Hepatocyte (in vitro differentiated cells): ENCODE measurements around the gene PTPRT. TPM values are rescaled to one million over a fixed set of nuclear protein-coding genes. Genes with fewer than 3 reads are reported as not detected.

Source experiments
- DNase-seq: peaks from one replicate; pipeline ENCODE4 v3.0.0-alpha.2; 2016; ENCODE audit warnings: low spot score
- H2AFZ ChIP-seq: fragments of 200-600 bp; sonication (generic); 2 replicates; pipeline ENCODE4 v1.6.0; 2016; ENCODE audit warnings: antibody characterized with exemption, mild to moderate bottlenecking
- H3K27ac ChIP-seq: fragments of 200-600 bp; sonication (generic); 2 replicates; pipeline ENCODE4 v1.5.1; 2016; ENCODE audit warnings: mild to moderate bottlenecking
- H3K27me3 ChIP-seq: fragments of 200-600 bp; sonication (generic); 2 replicates; pipeline ENCODE4 v1.6.1; 2016
- H3K36me3 ChIP-seq: fragments of 200-600 bp; sonication (generic); replicated peaks from 2 replicates; pipeline ENCODE4 v1.5.1; 2016; ENCODE audit warnings: low read depth; ENCODE audit not compliant: insufficient read depth
- H3K4me1 ChIP-seq: fragments of 200-600 bp; sonication (generic); 2 replicates; pipeline ENCODE4 v1.5.1; 2016; ENCODE audit warnings: mild to moderate bottlenecking, moderate library complexity; ENCODE audit not compliant: insufficient read depth
- H3K4me2 ChIP-seq: fragments of 200-600 bp; sonication (generic); 2 replicates; pipeline ENCODE4 v1.6.0; 2016
- H3K4me3 ChIP-seq: fragments of 200-600 bp; sonication (generic); 2 replicates; pipeline ENCODE4 v1.5.1; 2016; ENCODE audit warnings: mild to moderate bottlenecking
- H3K79me2 ChIP-seq: fragments of 200-600 bp; sonication (generic); 2 replicates; pipeline ENCODE4 v1.6.0; 2017; ENCODE audit warnings: mild to moderate bottlenecking
- H3K9me2 ChIP-seq: fragments of 200-600 bp; sonication (generic); replicated peaks from 2 replicates; pipeline ENCODE4 v1.6.0; 2017; ENCODE audit warnings: mild to moderate bottlenecking; ENCODE audit not compliant: insufficient read depth
- H3K9me3 ChIP-seq: fragments of 200-600 bp; sonication (generic); 2 replicates; pipeline ENCODE4 v1.5.1; 2016; ENCODE audit warnings: low read depth, mild to moderate bottlenecking
- H4K20me1 ChIP-seq: fragments of 200-600 bp; sonication (generic); 2 replicates; pipeline ENCODE4 v1.6.0; 2016; ENCODE audit warnings: mild to moderate bottlenecking; ENCODE audit not compliant: insufficient read depth, poor library complexity, severe bottlenecking
- CTCF ChIP-seq: fragments of 200-600 bp; sonication (generic); IDR thresholded peaks from 2 replicates; pipeline ENCODE4 v1.5.1; 2016; ENCODE audit warnings: antibody characterized with exemption, mild to moderate bottlenecking; ENCODE audit not compliant: poor library complexity
- EZH2 ChIP-seq: fragments of 200-600 bp; sonication (generic); IDR thresholded peaks from 2 replicates; pipeline ENCODE4 v1.6.1; 2016; ENCODE audit warnings: antibody characterized with exemption, mild to moderate bottlenecking, borderline replicate concordance
- EZH2phosphoT487 ChIP-seq: fragments of 200-600 bp; sonication (generic); IDR thresholded peaks from one replicate; pipeline ENCODE4 v1.6.1; 2018; ENCODE audit warnings: antibody characterized with exemption, mild to moderate bottlenecking, low read depth, moderate library complexity; ENCODE audit not compliant: unreplicated experiment, severe bottlenecking
- WGBS: methylation state at CpG from one replicate; pipeline ENCODE4 v1.1.6; 2016; ENCODE audit warnings: low lambda C conversion rate; ENCODE audit errors: missing lambda C conversion rate; 5-methylcytosine and 5-hydroxymethylcytosine counted together
- polyA plus RNA-seq: library from polyadenylated mRNA; unstranded; fragments of >200 nt; fragmentation: Nextera tagmentation; extraction: Ambion mirVana; gene quantifications from 2 replicates; pipeline ENCODE4 v1.2.1, GENCODE V29; 2016
- total RNA-seq: library from RNA; depleted of rRNA; stranded (reverse); fragments of >200 nt; gene quantifications from 2 replicates; pipeline ENCODE4 v1.2.3, GENCODE V29; 2014

Gene PTPRT
- total and polyA plus RNA-seq, 2 experiments from 2014 or later = 0.47 to 0.83 TPM

GRCh38 chr20:42752620-42753019, 437.1 kb downstream of the PTPRT start:
- H3K9me2 ChIP-seq = no peaks in the 10 kb centered on the region

GRCh38 chr20:42749556-42749955, 440.1 kb downstream of the PTPRT start:
- DNase-seq = peak; percentile 28
- Histone ChIP-seq H3K4me3 (no peak overlapping the region), H2AFZ (no peak overlapping the region), H3K9me2 (no peaks in the 10 kb centered on the region), H3K9me3 (no peaks in the 10 kb centered on the region), H3K27me3 (no peaks in the 10 kb centered on the region), H4K20me1 (no peaks in the 10 kb centered on the region), H3K4me2 (no peak overlapping the region), H3K79me2 (no peaks in the 10 kb centered on the region), H3K36me3 (no peaks in the 10 kb centered on the region), H3K4me1 (no peaks in the 10 kb centered on the region), H3K27ac (peak overlapping the region; percentile 17)
- WGBS = 60% methylated on average over 5 of the region's 5 CpGs
- TF ChIP-seq EZH2 (no peak), CTCF (no peak), EZH2phosphoT487 (no peak)

More at GRCh38 chr20:42752620-42753019, 437.1 kb downstream of the PTPRT start:
- Histone ChIP-seq H3K9me3 (no peaks in the 10 kb centered on the region), H3K4me1 (no peaks in the 10 kb centered on the region), H2AFZ (no peak overlapping the region), H4K20me1 (no peaks in the 10 kb centered on the region), H3K36me3 (no peaks in the 10 kb centered on the region), H3K79me2 (no peaks in the 10 kb centered on the region), H3K27me3 (no peaks in the 10 kb centered on the region), H3K4me3 (no peak overlapping the region), H3K4me2 (no peak overlapping the region), H3K27ac (no peak overlapping the region)
- 71% methylated on average over 3 of the region's 3 CpGs for WGBS
- TF ChIP-seq EZH2phosphoT487 (no peak), EZH2 (no peak), CTCF (no peak)
- no peak for DNase-seq

GRCh38 chr20:42747765-42748411, 441.8 kb downstream of the PTPRT start:
- Histone ChIP-seq H3K36me3 (no peaks in the 10 kb centered on the region), H3K79me2 (no peaks in the 10 kb centered on the region), H3K27me3 (no peaks in the 10 kb centered on the region), H3K9me3 (no peaks in the 10 kb centered on the region), H3K4me1 (no peaks in the 10 kb centered on the region), H3K9me2 (no peaks in the 10 kb centered on the region), H3K27ac (no peak overlapping the region), H3K4me2 (no peak overlapping the region), H2AFZ (no peak overlapping the region), H4K20me1 (no peaks in the 10 kb centered on the region), H3K4me3 (no peak overlapping the region)
- TF ChIP-seq CTCF = no peak
- TF ChIP-seq EZH2 = no peak
- no peak for TF ChIP-seq EZH2phosphoT487
- DNase-seq = no peak
- 62% methylated on average over 2 of the region's 2 CpGs for WGBS
